GM12878 (cell line): ENCODE results near the gene PLEKHG2. TPM values are rescaled to one million over a fixed set of nuclear protein-coding genes. Genes with fewer than 3 reads are reported as not detected.

ENCODE experiments used
- ATAC-seq: fragments of 200-7000 bp; cut with Tn5 transposase; 3 replicates; pipeline ENCODE4 v1.9.1; 2020; ENCODE audit warnings: mild to moderate bottlenecking, moderate library complexity
- BruUV-seq: library from RNA; stranded (reverse); fragments of 400-500 nt; replicated peaks from 2 replicates; lab custom pipeline; 2021; lab: Mats Ljungman, UMichigan
- CTCF ChIA-PET: fragments of 300-600 bp; sonication (Branson Sonifier 250); formaldehyde crosslinking; extraction: SDS; loops from one replicate; lab custom pipeline; 2021; ENCODE audit warnings: inconsistent platforms; lab: Yijun Ruan, JAX
- POLR2A ChIA-PET: fragments of 350-600 bp; formaldehyde crosslinking; extraction: SDS; loops from one replicate; lab custom pipeline; 2021; ENCODE audit warnings: inconsistent platforms; lab: Charles Lee
- RAD21 ChIA-PET: fragments of 300-600 bp; sonication (Branson Sonifier 250); formaldehyde crosslinking; loops from one replicate; lab custom pipeline; 2023; ENCODE audit warnings: antibody characterized with exemption; ENCODE audit not compliant: unreplicated experiment; lab: Charles Lee
- SMC1A ChIA-PET: fragments of 300-600 bp; sonication (Branson Sonifier 250); formaldehyde crosslinking; loops from one replicate; lab custom pipeline; 2023; ENCODE audit not compliant: unreplicated experiment, uncharacterized antibody; lab: Charles Lee
- DNase-seq: peaks from one replicate; pipeline ENCODE4 v3.0.0-alpha.2; 2011; ENCODE audit warnings: low read depth, low spot score
- FAIRE-seq: peaks from 3 replicates; lab custom pipeline; 2011; peaks lifted over from hg19 to GRCh38; lab: Jason Lieb, UNC
- H2AFZ ChIP-seq: 2 replicates; pipeline ENCODE4 v1.6.0; 2011; ENCODE audit warnings: low read depth, low read length, control low read depth; ENCODE audit not compliant: control insufficient read depth
- H3K27ac ChIP-seq: 2 replicates; pipeline ENCODE4 v1.5.1; 2011; ENCODE audit warnings: control low read depth; ENCODE audit not compliant: control insufficient read depth, insufficient read depth
- H3K27me3 ChIP-seq, 2 experiments: replicated peaks in 1 of 2; 2 replicates each; pipeline versions ENCODE4 v1.6.0 to v1.6.1; 2011; ENCODE audit warnings: low read length in 1 of 2; ENCODE audit not compliant: control insufficient read depth in 2 of 2, insufficient read depth in 2 of 2
- H3K36me3 ChIP-seq, 2 experiments: 2 replicates each; pipeline ENCODE4 v1.5.1; 2011; ENCODE audit warnings: low read length in 1 of 2; ENCODE audit not compliant: control insufficient read depth in 2 of 2, insufficient read depth in 2 of 2
- H3K4me1 ChIP-seq: 2 replicates; pipeline ENCODE4 v1.6.1; 2011; ENCODE audit warnings: mild to moderate bottlenecking, low read length, moderate library complexity, mixed read lengths; ENCODE audit not compliant: control insufficient read depth, insufficient read depth
- H3K4me2 ChIP-seq: 2 replicates; pipeline ENCODE4 v1.6.0; 2011; ENCODE audit warnings: control low read depth; ENCODE audit not compliant: control insufficient read depth, insufficient read depth
- H3K4me3 ChIP-seq: fragments of 200-600 bp; sonication (generic); 2 replicates; pipeline ENCODE4 v1.5.1; 2016
- H3K79me2 ChIP-seq: 2 replicates; pipeline ENCODE4 v1.6.0; 2011; ENCODE audit warnings: low read length; ENCODE audit not compliant: control insufficient read depth, insufficient read depth
- H3K9ac ChIP-seq: 2 replicates; pipeline ENCODE4 v1.8.0; 2011; ENCODE audit warnings: low read length, control low read depth, mixed read lengths; ENCODE audit not compliant: control insufficient read depth, insufficient read depth
- H3K9me3 ChIP-seq: replicated peaks from 3 replicates; pipeline ENCODE4 v1.5.1; 2011; ENCODE audit warnings: mild to moderate bottlenecking, low read length; ENCODE audit not compliant: control insufficient read depth, insufficient read depth
- H4K20me1 ChIP-seq: 2 replicates; pipeline ENCODE4 v1.6.0; 2011; ENCODE audit not compliant: control insufficient read depth, insufficient read depth
- CBX3 ChIP-seq: fragments of 200-600 bp; sonication (generic); IDR thresholded peaks from 2 replicates; pipeline ENCODE4 v1.6.1; 2016; ENCODE audit warnings: low read depth, borderline replicate concordance
- MYB ChIP-seq: fragments of 150-350 bp; IDR thresholded peaks from 2 replicates; pipeline ENCODE4 v1.6.1; 2014; ENCODE audit warnings: mild to moderate bottlenecking, low read depth, low read length, borderline replicate concordance
- NFXL1 ChIP-seq: fragments of 450-650 bp; IDR thresholded peaks from 2 replicates; pipeline ENCODE4 v1.6.1; 2017; ENCODE audit warnings: antibody characterized with exemption, mild to moderate bottlenecking, borderline replicate concordance
- POLR2A ChIP-seq: IDR thresholded peaks from 2 replicates; pipeline ENCODE4 v1.6.1; 2011; ENCODE audit warnings: low read depth, mild to moderate bottlenecking, low read length
- POLR2AphosphoS5 ChIP-seq: IDR thresholded peaks from 2 replicates; pipeline ENCODE4 v1.6.1; 2011; ENCODE audit warnings: mild to moderate bottlenecking, low read length, inconsistent platforms
- POU2F2 ChIP-seq: IDR thresholded peaks from 3 replicates; pipeline ENCODE4 v1.6.1; 2011; ENCODE audit warnings: low read depth, mild to moderate bottlenecking, low read length, borderline replicate concordance
- RAD51 ChIP-seq: fragments of 450-650 bp; IDR thresholded peaks from 2 replicates; pipeline ENCODE4 v1.6.1; 2016; ENCODE audit warnings: moderate library complexity, mild to moderate bottlenecking, inconsistent platforms
- REST ChIP-seq: IDR thresholded peaks from 2 replicates; pipeline ENCODE4 v1.6.1; 2012; ENCODE audit warnings: mild to moderate bottlenecking, low read depth, low read length
- SMAD1 ChIP-seq: fragments of 450-650 bp; IDR thresholded peaks from 2 replicates; pipeline ENCODE4 v1.6.1; 2018; ENCODE audit warnings: mild to moderate bottlenecking, low read depth; ENCODE audit not compliant: partially characterized antibody
- TCF12 ChIP-seq: IDR thresholded peaks from 2 replicates; pipeline ENCODE4 v1.6.1; 2011; ENCODE audit warnings: low read depth, mild to moderate bottlenecking, low read length
- ZZZ3 ChIP-seq: IDR thresholded peaks from 2 replicates; pipeline ENCODE4 v1.6.1; 2011; ENCODE audit warnings: low read depth; ENCODE audit not compliant: control insufficient read depth, insufficient read length
- WGBS: methylation state at CpG from one replicate; pipeline ENCODE4 v1.1.6; 2016; ENCODE audit warnings: low lambda C conversion rate; ENCODE audit not compliant: insufficient replicate concordance, insufficient coverage; ENCODE audit errors: missing lambda C conversion rate; 5-methylcytosine and 5-hydroxymethylcytosine counted together
- in situ Hi-C: fragments of 300-500 bp; cut with MboI; formaldehyde crosslinking; loops from 9 replicates; pipeline ENCODE4 v1.14.3; 2018; ENCODE audit warnings: mixed read lengths
- intact Hi-C: fragments of 100-400 bp; cut with micrococcal nuclease; formaldehyde crosslinking; loops from one replicate; pipeline ENCODE4 v1.14.2; 2022; ENCODE audit not compliant: unreplicated experiment
- polyA plus RNA-seq, 11 experiments: library from polyadenylated mRNA; depleted of rRNA in 4 of 11; unstranded in 6 of 11; stranded (reverse) in 5 of 11; fragments of >200 nt; fragmentation: Nextera tagmentation in 4 of 11; fragmentation: Illumina TruSeq in 1 of 11; extraction: Ambion mirVana in 4 of 11; extraction: Trizol in 1 of 11; gene quantifications; 1 replicate in 1 of 11; 2 replicates in 10 of 11; pipeline versions ENCODE4 v1.2.1 to v1.2.3, GENCODE V29; 2011 to 2016; ENCODE audit warnings: inconsistent platforms in 2 of 11, missing spikeins in 2 of 11, low read depth in 1 of 11
- total RNA-seq, 4 experiments: library from RNA; depleted of rRNA in 3 of 4; stranded (reverse); fragments of >200 nt in 3 of 4; fragmentation: Illumina TruSeq in 1 of 4; extraction: Trizol in 1 of 4; gene quantifications; 2 replicates each; pipeline versions ENCODE4 v1.2.1 to v1.2.3, GENCODE V29; 2013 to 2021

The PLEKHG2 gene
- total and polyA plus RNA-seq, 10 of the 15 experiments (the other 5 are each of a cell fraction or from before 2014, with no cell fraction given): 3.0 to 62.5 (median 17.2) TPM

DNA sequence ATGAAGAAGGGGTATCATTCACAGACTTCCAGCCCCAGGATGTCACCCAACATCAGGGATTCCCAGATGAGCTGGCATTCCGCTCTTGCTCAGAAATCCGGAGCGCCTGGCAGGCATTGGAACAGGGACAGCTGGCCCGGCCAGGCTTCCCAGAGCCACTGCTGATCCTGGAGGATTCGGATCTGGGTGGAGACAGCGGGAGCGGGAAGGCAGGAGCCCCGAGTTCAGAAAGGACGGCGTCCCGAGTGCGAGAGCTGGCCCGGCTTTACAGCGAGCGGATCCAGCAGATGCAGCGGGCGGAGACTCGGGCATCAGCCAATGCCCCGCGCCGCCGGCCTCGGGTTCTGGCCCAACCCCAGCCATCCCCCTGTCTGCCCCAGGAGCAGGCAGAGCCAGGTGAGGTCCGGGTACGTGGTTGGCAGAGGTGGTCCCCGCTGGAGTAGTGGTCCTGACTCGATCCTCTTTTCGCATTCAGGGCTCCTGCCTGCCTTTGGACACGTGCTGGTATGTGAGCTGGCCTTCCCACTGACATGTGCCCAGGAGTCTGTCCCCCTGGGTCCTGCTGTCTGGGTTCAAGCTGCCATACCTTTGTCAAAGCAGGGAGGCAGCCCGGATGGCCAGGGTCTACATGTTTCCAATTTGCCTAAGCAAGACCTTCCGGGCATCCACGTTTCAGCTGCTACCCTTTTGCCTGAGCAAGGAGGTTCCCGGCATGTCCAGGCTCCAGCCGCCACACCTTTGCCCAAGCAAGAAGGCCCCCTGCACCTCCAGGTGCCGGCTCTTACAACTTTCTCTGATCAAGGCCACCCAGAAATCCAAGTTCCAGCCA, 11.0 kb downstream of the PLEKHG2 start:
- intact Hi-C loops: no loop called here
- Histone ChIP-seq H3K9ac (no peak overlapping the region), H3K27ac (no peak overlapping the region), H3K36me3 (peaks cover 10 to 24% of the 10 kb centered on the region in 2 experiments; a peak in 3 of 4 replicates), H3K4me1 (no peaks in the 10 kb centered on the region), H3K4me3 (no peak overlapping the region), H3K27me3 (no peaks in the 10 kb centered on the region), H4K20me1 (no peaks in the 10 kb centered on the region), H3K4me2 (no peak overlapping the region), H3K9me3 (no peaks in the 10 kb centered on the region), H3K79me2 (no peaks in the 10 kb centered on the region), H2AFZ (no peak overlapping the region)
- POLR2A ChIA-PET: no interaction called here
- ATAC-seq (no peak), DNase-seq (no peak), FAIRE-seq (no peak)
- SMC1A ChIA-PET: no interaction called here
- no TSS peak for BruUV-seq
- TF ChIP-seq NFXL1 (no peak), POLR2A (peak; percentile 31)
- RAD21 ChIA-PET: no interaction called here
- 87% methylated on average over 34 of the region's 35 CpGs for WGBS
- in situ Hi-C loops: no loop called here
- CTCF ChIA-PET: interaction anchor here (1.1 kb wide), 1 partner anchor 25 kb away, joined by 3 read pairs; no protein-coding TSS in a partner anchor

GRCh38 chr19:39424934-39425333, 12.5 kb downstream of the PLEKHG2 start:
- TF ChIP-seq POLR2AphosphoS5 (no peak), TCF12 (no peak), MYB (no peak), POU2F2 (no peak), CBX3 (no peak), RAD51 (no peak), ZZZ3 (no peak), SMAD1 (no peak), REST (no peak)
- RAD21 ChIA-PET: interaction anchor here (0.5 kb wide), 1 partner anchor 409 kb away, joined by 3 read pairs; the partner anchor contains the start of gene DYRK1B
- H3K27me3 ChIP-seq: no peaks in the 10 kb centered on the region
- no peaks in the 10 kb centered on the region for H4K20me1 ChIP-seq
- no peak for ATAC-seq
- DNase-seq: no peak
- H3K79me2 ChIP-seq: no peaks in the 10 kb centered on the region
- intact Hi-C loops: no loop called here
- in situ Hi-C loops: no loop called here
- H3K27ac ChIP-seq: no peak overlapping the region
- BruUV-seq: no TSS peak
- no peak overlapping the region for H3K4me2 ChIP-seq
- SMC1A ChIA-PET: interaction anchor here (1.1 kb wide), 1 partner anchor 13 kb away, joined by 5 read pairs; the partner anchor contains the start of gene PLEKHG2
- H2AFZ ChIP-seq: no peak overlapping the region
- no peaks in the 10 kb centered on the region for H3K9me3 ChIP-seq
- POLR2A ChIA-PET: interaction anchor here (2.9 kb wide), 1 partner anchor 11 kb away, joined by 13 read pairs; the partner anchor contains the start of gene RPS16
- no peaks in the 10 kb centered on the region for H3K4me1 ChIP-seq
- no peak for FAIRE-seq
- WGBS: 78% methylated on average over 16 of the region's 16 CpGs
- no peak overlapping the region for H3K9ac ChIP-seq
- CTCF ChIA-PET: no interaction called here
- H3K36me3 ChIP-seq: peaks cover 4 to 16% of the 10 kb centered on the region in 2 experiments; a peak in 3 of 4 replicates
- H3K4me3 ChIP-seq: no peak overlapping the region
